Right atrium auricular region (tissue), 2 donors: ENCODE results near the gene IGBP1. TPM values are rescaled to one million over a fixed set of nuclear protein-coding genes. Genes with fewer than 3 reads are reported as not detected.
A peak's percentile ranks its signal among the peaks of the same experiment; 100 is the strongest.

Experiments used
- DNase-seq: peaks from one replicate; pipeline ENCODE4 v3.0.0-alpha.2; 2019; ENCODE audit warnings: low spot score
- H3K27ac ChIP-seq, 2 donors: fragments of 200-600 bp; sonication (generic); 1 replicate in 1 of 2; 2 replicates in 1 of 2; pipeline ENCODE4 v1.5.1; 2016 to 2019
- H3K27me3 ChIP-seq, 2 donors: fragments of 200-600 bp; sonication (generic); one replicate each; pipeline versions ENCODE4 v1.5.1 to v1.6.0; 2017 to 2019
- H3K36me3 ChIP-seq: fragments of 200-600 bp; sonication (generic); one replicate; pipeline ENCODE4 v1.5.1; 2016
- H3K4me1 ChIP-seq, 2 donors: fragments of 200-600 bp; sonication (generic); one replicate each; pipeline versions ENCODE4 v1.5.1 to v1.6.0; 2017 to 2019
- H3K4me3 ChIP-seq, 2 donors: fragments of 200-600 bp; sonication (generic); 1 replicate in 1 of 2; 2 replicates in 1 of 2; pipeline ENCODE4 v1.5.1; 2017 to 2019; ENCODE audit warnings: mild to moderate bottlenecking in 1 of 2, moderate library complexity in 1 of 2
- H3K9me3 ChIP-seq, 2 donors: fragments of 200-600 bp; sonication (generic); one replicate each; pipeline ENCODE4 v1.5.1; 2019
- CTCF ChIP-seq, 2 donors: fragments of 200-600 bp; sonication (generic); IDR thresholded peaks; one replicate each; pipeline ENCODE4 v1.5.1; 2019; ENCODE audit warnings: antibody characterized with exemption in 2 of 2
- total RNA-seq, 2 donors: library from RNA; depleted of rRNA; stranded (reverse); fragments of >200 nt; gene quantifications; one replicate each; pipeline ENCODE4 v1.1.0, GENCODE V29; 2016

Gene IGBP1
- total RNA-seq, 2 donors from 2014 or later: 47.1 to 50.4 TPM

- Histone ChIP-seq H3K4me3 (no peak overlapping the region), H3K36me3 (no peaks in the 10 kb centered on the region), H3K9me3 (no peaks in the 10 kb centered on the region), H3K27ac (no peak overlapping the region), H3K4me1 (no peaks in the 10 kb centered on the region), H3K27me3 (no peaks in the 10 kb centered on the region)
- no peak for TF ChIP-seq CTCF (IDR thresholded peaks at IDR 0.05)
- no peak for DNase-seq
Measured at GRCh38 chrX:70139736-70140135, 6.5 kb downstream of the IGBP1 start.

- TF ChIP-seq CTCF (IDR thresholded peaks at IDR 0.05): no peak
- no peaks in the 10 kb centered on the region for H3K27me3 ChIP-seq
- no peak overlapping the region for H3K4me3 ChIP-seq
- no peaks in the 10 kb centered on the region for H3K4me1 ChIP-seq
- H3K36me3 ChIP-seq: no peaks in the 10 kb centered on the region
- no peaks in the 10 kb centered on the region for H3K9me3 ChIP-seq
- DNase-seq: no peak
- H3K27ac ChIP-seq: no peak overlapping the region
Measured at GRCh38 chrX:70141373-70141772, 8.1 kb downstream of the IGBP1 start.

GRCh38 chrX:70166601-70167590 is 33.6 kb downstream of the IGBP1 start:
- TF ChIP-seq CTCF (IDR thresholded peaks at IDR 0.05): no peak
- H3K27me3 ChIP-seq: no peaks in the 10 kb centered on the region
- peaks cover 0 to 9% of the 10 kb centered on the region in 2 donors for H3K4me1 ChIP-seq
- H3K4me3 ChIP-seq: no peak overlapping the region
- no peaks in the 10 kb centered on the region for H3K9me3 ChIP-seq
- H3K27ac ChIP-seq: no peak overlapping the region
- peaks cover 6% of the 10 kb centered on the region for H3K36me3 ChIP-seq
- DNase-seq: no peak

- no peak for TF ChIP-seq CTCF (IDR thresholded peaks at IDR 0.05)
- Histone ChIP-seq H3K9me3 (no peaks in the 10 kb centered on the region), H3K4me1 (peaks cover 0 to 9% of the 10 kb centered on the region in 2 donors), H3K4me3 (no peak overlapping the region), H3K27ac (peak overlapping the region in 1 of 2 donors; percentile 56), H3K36me3 (peaks cover 6% of the 10 kb centered on the region), H3K27me3 (no peaks in the 10 kb centered on the region)
- DNase-seq: no peak
Measured at GRCh38 chrX:70168238-70169188, 35.3 kb downstream of the IGBP1 start.

- DNase-seq: no peak
- no peaks in the 10 kb centered on the region for H3K9me3 ChIP-seq
- no peak overlapping the region for H3K4me3 ChIP-seq
- peaks cover 0 to 9% of the 10 kb centered on the region in 2 donors for H3K4me1 ChIP-seq
- peaks cover 6% of the 10 kb centered on the region for H3K36me3 ChIP-seq
- no peak for TF ChIP-seq CTCF (IDR thresholded peaks at IDR 0.05)
- no peaks in the 10 kb centered on the region for H3K27me3 ChIP-seq
- no peak overlapping the region for H3K27ac ChIP-seq
Measured at GRCh38 chrX:70169281-70169680, 36.0 kb downstream of the IGBP1 start.
